Uterus (tissue), 4 donors: ENCODE measurements around the gene MID1. TPM values are rescaled to one million over a fixed set of nuclear protein-coding genes. Genes with fewer than 3 reads are reported as not detected.

Source experiments
- DNase-seq, 2 donors: peaks; one replicate each; pipeline ENCODE4 v3.0.0-alpha.2; 2019 to 2020
- H3K27ac ChIP-seq, 2 donors: fragments of 200-600 bp; sonication (generic); 1 replicate in 1 of 2; 2 replicates in 1 of 2; pipeline ENCODE4 v1.5.1; 2016 to 2018
- H3K27me3 ChIP-seq, 2 donors: fragments of 200-600 bp; sonication (generic); one replicate each; pipeline ENCODE4 v1.5.1; 2018 to 2019; ENCODE audit warnings: control low read depth in 1 of 2
- H3K36me3 ChIP-seq, 2 donors: fragments of 200-600 bp; sonication (generic); one replicate each; pipeline ENCODE4 v1.5.1; 2019; ENCODE audit warnings: control low read depth in 1 of 2
- H3K4me1 ChIP-seq, 2 donors: fragments of 200-600 bp; sonication (generic); one replicate each; pipeline ENCODE4 v1.5.1; 2018 to 2019; ENCODE audit warnings: control low read depth in 1 of 2
- H3K4me3 ChIP-seq, 2 donors: fragments of 200-600 bp; sonication (generic); 1 replicate in 1 of 2; 2 replicates in 1 of 2; pipeline ENCODE4 v1.5.1; 2018 to 2019; ENCODE audit warnings: mild to moderate bottlenecking in 1 of 2
- H3K9me3 ChIP-seq, 2 donors: fragments of 200-600 bp; sonication (generic); one replicate each; pipeline ENCODE4 v1.5.1; 2019; ENCODE audit warnings: control low read depth in 1 of 2
- CTCF ChIP-seq, 4 experiments: fragments of 200-600 bp in 2 of 4; fragments of 450-650 bp in 2 of 4; sonication (generic) in 2 of 4; IDR thresholded peaks; one replicate each; pipeline ENCODE4 v1.5.1; 2016 to 2019; ENCODE audit warnings: antibody characterized with exemption in 4 of 4, mild to moderate bottlenecking in 2 of 4, moderate library complexity in 1 of 4
- POLR2A ChIP-seq, 2 donors: fragments of 450-650 bp; IDR thresholded peaks; one replicate each; pipeline ENCODE4 v1.6.1; 2016; ENCODE audit warnings: antibody characterized with exemption in 2 of 2, mild to moderate bottlenecking in 1 of 2, moderate library complexity in 1 of 2
- intact Hi-C: fragments of 100-400 bp; cut with DNase I; formaldehyde crosslinking; loops from one replicate; pipeline ENCODE4 v1.15.1; 2023; ENCODE audit warnings: low total_unique reads
- total RNA-seq, 4 donors: library from RNA; depleted of rRNA in 3 of 4; stranded (reverse); fragments of >200 nt in 3 of 4; gene quantifications; one replicate each; pipeline versions ENCODE4 v1.1.0 to v1.2.4, GENCODE V29; 2014 to 2023
- donor health status: DM: yes; HTN: yes; CAD: no.

Gene MID1
- total RNA-seq, 4 donors from 2014 or later: 9.1 to 29.2 (median 18.8) TPM

GRCh38 chrX:10531927-10532326, 88.5 kb downstream of the MID1 start:
- TF ChIP-seq POLR2A (IDR thresholded peaks at IDR 0.05) (no peak), CTCF (IDR thresholded peaks at IDR 0.05) (no peak)
- Histone ChIP-seq H3K27ac (no peak overlapping the region), H3K36me3 (no peaks in the 10 kb centered on the region), H3K27me3 (no peaks in the 10 kb centered on the region), H3K4me1 (no peaks in the 10 kb centered on the region), H3K9me3 (no peaks in the 10 kb centered on the region), H3K4me3 (no peak overlapping the region)
- intact Hi-C loops: no loop called here
- DNase-seq: no peak

GRCh38 chrX:10529344-10529743, 91.0 kb downstream of the MID1 start:
- TF ChIP-seq POLR2A (IDR thresholded peaks at IDR 0.05): no peak
- no peak for DNase-seq
- H3K9me3 ChIP-seq: no peaks in the 10 kb centered on the region

DNA sequence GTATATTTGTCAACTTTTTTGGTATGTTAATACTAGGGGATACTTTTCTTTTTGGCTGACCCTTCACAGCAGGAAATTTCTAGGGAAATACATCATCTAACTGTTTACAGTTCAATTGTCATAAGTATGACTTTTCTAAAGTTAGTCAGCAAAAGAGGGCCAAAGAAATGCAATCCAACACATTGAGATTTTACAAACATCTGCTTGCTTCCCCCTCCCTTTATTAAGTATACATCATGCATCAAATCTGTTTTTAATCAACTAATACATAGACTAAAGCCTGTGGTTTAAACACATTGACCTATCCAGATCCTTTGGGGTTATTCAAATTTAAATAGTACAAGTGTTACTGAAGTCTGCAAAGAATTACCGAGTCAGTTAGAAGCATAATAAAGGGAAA, 93.9 kb downstream of the MID1 start:
- intact Hi-C loops: no loop called here
- Histone ChIP-seq H3K4me3 (no peak overlapping the region), H3K4me1 (no peaks in the 10 kb centered on the region), H3K36me3 (no peaks in the 10 kb centered on the region), H3K9me3 (no peaks in the 10 kb centered on the region), H3K27me3 (no peaks in the 10 kb centered on the region), H3K27ac (no peak overlapping the region)
- TF ChIP-seq POLR2A (IDR thresholded peaks at IDR 0.05) (no peak), CTCF (IDR thresholded peaks at IDR 0.05) (no peak)
- no peak for DNase-seq

More at GRCh38 chrX:10529344-10529743, 91.0 kb downstream of the MID1 start:
- H3K27me3 ChIP-seq: no peaks in the 10 kb centered on the region
- no peaks in the 10 kb centered on the region for H3K4me1 ChIP-seq
- H3K4me3 ChIP-seq: no peak overlapping the region
- H3K36me3 ChIP-seq: no peaks in the 10 kb centered on the region
- intact Hi-C loops: no loop called here
- no peak overlapping the region for H3K27ac ChIP-seq

GRCh38 chrX:10525381-10526120, 94.8 kb downstream of the MID1 start:
- no peaks in the 10 kb centered on the region for H3K27me3 ChIP-seq
- TF ChIP-seq POLR2A (IDR thresholded peaks at IDR 0.05): no peak
- TF ChIP-seq CTCF (IDR thresholded peaks at IDR 0.05): no peak
- DNase-seq: no peak
- intact Hi-C loops: no loop called here
- H3K4me3 ChIP-seq: no peak overlapping the region
- H3K36me3 ChIP-seq: no peaks in the 10 kb centered on the region
- no peaks in the 10 kb centered on the region for H3K4me1 ChIP-seq
- H3K27ac ChIP-seq: no peak overlapping the region
- H3K9me3 ChIP-seq: no peaks in the 10 kb centered on the region

DNA sequence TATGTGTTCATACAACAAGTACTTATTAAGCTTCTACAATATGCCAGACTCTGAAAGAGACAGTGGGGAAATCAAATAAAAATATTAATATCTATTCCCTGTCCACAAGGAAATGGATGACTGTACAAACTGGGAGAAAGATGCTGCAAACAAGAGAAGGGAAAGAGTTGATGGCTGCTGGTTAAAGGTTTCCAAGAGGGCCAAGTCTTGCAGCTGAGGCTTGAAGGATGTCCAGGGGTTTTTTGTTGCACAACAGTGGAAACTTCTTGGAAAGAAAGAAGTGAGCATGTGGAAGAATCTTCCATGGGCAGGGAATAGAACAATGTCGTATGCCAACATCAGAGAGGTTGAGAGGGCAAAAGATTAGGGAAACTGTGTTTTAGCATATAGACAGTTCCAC, 95.8 kb downstream of the MID1 start:
- Histone ChIP-seq H3K4me1 (no peaks in the 10 kb centered on the region), H3K36me3 (no peaks in the 10 kb centered on the region), H3K9me3 (no peaks in the 10 kb centered on the region), H3K27me3 (no peaks in the 10 kb centered on the region), H3K4me3 (no peak overlapping the region), H3K27ac (no peak overlapping the region)
- no peak for DNase-seq
- intact Hi-C loops: no loop called here
- TF ChIP-seq POLR2A (IDR thresholded peaks at IDR 0.05) (no peak), CTCF (IDR thresholded peaks at IDR 0.05) (no peak)
